ENCODE data around the gene GCC2.
A peak's percentile ranks its signal among the peaks of the same experiment; 100 is the strongest.

The GCC2 gene

GRCh38 chr2:108536133-108536780 is 87.3 kb downstream of the GCC2 start:
- TF ChIP-seq, protein P1, sequence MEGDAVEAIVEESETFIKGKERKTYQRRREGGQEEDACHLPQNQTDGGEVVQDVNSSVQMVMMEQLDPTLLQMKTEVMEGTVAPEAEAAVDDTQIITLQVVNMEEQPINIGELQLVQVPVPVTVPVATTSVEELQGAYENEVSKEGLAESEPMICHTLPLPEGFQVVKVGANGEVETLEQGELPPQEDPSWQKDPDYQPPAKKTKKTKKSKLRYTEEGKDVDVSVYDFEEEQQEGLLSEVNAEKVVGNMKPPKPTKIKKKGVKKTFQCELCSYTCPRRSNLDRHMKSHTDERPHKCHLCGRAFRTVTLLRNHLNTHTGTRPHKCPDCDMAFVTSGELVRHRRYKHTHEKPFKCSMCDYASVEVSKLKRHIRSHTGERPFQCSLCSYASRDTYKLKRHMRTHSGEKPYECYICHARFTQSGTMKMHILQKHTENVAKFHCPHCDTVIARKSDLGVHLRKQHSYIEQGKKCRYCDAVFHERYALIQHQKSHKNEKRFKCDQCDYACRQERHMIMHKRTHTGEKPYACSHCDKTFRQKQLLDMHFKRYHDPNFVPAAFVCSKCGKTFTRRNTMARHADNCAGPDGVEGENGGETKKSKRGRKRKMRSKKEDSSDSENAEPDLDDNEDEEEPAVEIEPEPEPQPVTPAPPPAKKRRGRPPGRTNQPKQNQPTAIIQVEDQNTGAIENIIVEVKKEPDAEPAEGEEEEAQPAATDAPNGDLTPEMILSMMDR (conservative IDR thresholded peaks at IDR 0.05), result no peak
- peak overlapping the region; percentile 94; the same call in 1 of the 2 replicates for H3K27ac ChIP-seq

DNA sequence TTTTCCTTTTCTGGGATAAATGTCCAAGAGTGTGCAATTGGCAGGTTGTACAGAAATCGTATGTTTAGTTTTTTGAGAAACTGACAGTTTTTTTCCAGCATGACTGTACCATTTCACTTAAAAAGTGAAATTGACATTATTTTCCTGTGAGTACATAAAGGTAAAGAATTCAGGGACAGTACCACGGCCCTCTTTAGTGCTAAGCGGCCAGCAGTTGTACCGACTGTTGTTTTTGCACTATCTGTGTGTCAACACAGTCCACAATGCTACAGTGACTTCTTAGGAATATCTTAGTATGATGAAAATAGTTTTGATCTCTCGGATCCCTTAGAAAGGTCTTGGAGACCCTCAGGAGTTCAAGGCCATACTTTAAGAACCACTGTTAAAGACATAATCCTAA is 87.9 kb downstream of the GCC2 start:
- no peak overlapping the region for H3K27ac ChIP-seq
- TF ChIP-seq, protein P1 (conservative IDR thresholded peaks at IDR 0.05), result no peak

GRCh38 chr2:108538000-108538625 is 89.1 kb downstream of the GCC2 start:
- TF ChIP-seq, protein P1 (conservative IDR thresholded peaks at IDR 0.05), result no peak
- H3K27ac ChIP-seq, result peak overlapping the region; percentile 41

DNA sequence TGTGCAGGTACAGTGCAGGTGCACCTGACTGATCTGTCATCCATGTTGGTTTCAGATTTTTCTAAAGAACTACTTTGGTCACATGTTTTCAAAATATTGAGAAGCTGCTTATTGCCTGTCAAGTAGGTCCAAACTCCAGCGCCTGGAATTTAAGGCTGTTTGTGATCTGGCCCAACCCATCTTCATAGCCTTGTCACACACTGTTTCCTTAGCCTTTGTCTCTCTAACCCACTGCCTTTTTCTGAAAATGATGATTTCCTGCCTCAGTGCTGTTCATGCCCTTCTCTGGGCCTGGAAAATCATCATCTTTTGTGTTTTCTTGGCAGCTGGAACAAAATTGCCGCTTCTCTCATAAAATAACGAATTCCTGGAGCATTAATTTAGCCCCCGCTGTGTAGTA is 92.4 kb downstream of the GCC2 start:
- H3K27ac ChIP-seq, result no peak overlapping the region
- TF ChIP-seq, protein P1 (conservative IDR thresholded peaks at IDR 0.05), result no peak

DNA sequence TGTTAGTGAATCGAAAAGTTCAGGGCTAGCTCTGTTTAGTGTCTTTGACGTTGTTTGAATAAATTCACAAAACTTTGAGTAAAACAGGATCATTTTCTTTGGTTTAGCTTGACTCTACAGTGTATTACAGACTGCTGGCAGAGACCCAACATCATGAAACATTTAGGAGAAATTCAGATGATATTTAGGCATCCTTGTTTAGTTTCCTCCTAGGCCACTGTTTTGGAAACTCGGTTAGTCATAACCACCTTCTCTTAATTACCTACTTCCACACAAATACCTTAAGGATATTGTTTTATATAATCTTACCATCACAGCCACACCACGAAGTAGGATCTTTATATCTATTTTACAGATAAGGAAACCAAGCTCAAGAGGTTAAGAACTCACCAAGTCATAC is 93.1 kb downstream of the GCC2 start:
- H3K27ac ChIP-seq, result no peak overlapping the region
- TF ChIP-seq, protein P1 (conservative IDR thresholded peaks at IDR 0.05), result no peak

DNA sequence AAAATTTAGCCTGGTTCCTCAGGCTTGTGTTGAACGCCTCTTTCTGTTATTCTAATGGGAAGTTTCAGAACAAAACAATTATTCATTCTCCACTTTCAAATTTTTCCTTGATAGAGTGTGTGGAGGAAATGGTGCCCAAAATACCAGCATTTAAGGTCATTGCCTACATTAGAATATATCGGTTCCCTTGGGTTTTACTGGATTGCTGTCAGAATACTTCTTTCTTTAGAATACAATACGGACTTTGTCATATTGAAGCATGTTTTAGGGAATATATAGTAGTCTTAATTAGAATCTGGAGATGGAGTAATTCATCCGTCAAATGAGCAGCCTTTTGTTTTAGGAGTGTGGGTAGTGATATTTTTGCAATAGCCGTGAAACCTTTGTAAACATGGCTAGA is 98.6 kb downstream of the GCC2 start:
- TF ChIP-seq, protein P1 (conservative IDR thresholded peaks at IDR 0.05), result no peak
- no peak overlapping the region for H3K27ac ChIP-seq

DNA sequence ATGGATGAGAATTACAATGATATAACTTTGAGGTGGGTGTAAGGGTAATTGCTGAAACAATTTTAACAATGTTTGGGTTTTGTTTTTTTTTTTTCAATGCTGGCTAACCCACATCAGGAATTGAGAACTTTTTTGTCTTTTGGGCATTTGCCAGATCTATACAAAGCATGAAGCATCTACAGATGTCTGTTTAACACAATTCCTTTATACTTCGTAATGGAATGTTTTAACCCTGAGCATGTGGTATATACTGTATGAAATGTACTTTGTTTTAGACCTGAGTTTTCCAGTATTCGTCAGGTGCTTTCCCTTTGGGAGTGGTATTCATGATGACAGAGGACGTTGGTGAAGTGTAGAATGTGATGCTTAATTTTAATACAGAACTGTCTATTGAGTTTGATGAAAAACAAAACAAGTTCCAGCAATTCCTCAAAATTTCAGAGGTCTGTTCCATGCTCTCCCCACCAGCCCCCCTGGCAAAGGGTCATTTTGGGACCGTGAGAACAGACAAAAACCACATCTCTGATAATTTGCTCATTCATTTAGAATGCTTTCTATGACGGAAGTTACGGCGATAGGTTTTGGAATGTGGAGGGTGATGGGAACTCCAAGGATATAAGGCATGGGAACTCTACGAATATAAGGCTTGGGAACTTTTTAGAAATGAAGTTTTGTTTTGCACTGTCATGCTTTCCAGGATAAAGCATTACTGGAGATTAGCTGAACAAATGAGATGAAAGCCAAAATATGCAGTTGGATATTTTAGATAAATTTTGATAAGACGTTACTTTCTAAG is 99.4 kb downstream of the GCC2 start:
- TF ChIP-seq, protein P1 (conservative IDR thresholded peaks at IDR 0.05), result no peak
- no peak overlapping the region for H3K27ac ChIP-seq

Data from VCaP (cell line).